ENCODE results near the gene CEBPE.

CEBPE gene

DNA sequence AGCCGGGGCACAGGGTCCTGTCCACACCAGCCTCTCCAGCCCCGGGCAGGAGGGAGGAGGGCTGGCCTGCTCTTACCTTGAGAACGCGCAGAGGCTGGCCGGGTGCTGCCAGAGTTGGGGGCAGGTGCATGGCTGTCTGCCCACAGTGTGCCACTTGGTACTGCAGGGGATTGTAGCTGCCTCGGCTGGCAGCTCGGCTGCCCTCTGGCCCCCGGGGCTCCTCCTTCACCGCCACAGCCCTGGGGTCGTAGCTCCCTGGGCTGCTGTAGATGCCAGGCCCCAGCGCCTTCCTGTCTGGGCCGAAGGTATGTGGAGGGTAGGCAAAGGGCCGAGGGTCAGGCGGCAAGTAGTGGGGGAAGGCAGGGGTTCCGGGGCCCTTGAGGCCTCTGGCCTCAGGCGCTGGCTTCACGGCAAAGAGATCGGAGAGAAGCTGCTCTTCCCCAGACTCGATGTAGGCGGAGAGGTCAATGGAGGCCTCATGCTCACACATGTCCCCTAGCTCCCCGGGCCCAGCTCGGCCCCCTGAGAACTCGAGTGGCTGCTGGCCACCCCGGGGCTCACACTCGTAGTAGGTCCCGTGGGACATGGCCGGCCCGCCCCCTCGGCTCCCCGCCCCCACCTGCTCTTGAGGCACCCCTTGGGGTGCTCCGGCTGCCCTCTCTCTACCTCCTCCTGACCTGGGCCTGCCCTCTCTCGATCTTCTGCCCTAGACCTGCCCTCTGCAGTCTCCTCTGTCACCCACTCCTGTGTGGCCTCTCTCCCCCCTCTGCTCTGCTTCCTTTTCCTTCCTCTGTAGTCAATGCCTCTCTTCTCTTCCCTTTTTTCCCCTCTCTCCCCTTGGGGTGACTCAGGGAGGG lies at the start of gene CEBPE:
Gene CEBPE, minus strand, starts transcription at position 750 of the 857 bp plus-strand sequence. Its CDS starts 164 bp downstream, at position 586.
- no peaks in the 10 kb centered on the region for H3K27me3 ChIP-seq (ENCODE audit: control insufficient read depth, insufficient read depth, low read length)
- H3K4me3 ChIP-seq (ENCODE audit: low read length): no peak within 1 kb of the TSS
- no peak within 1 kb of the TSS for H3K27ac ChIP-seq (ENCODE audit: low read length)
- H3K36me3 ChIP-seq (ENCODE audit: control insufficient read depth, low read depth, low read length): no peaks in the 10 kb centered on the region
- H3K4me1 ChIP-seq (ENCODE audit: control insufficient read depth, low read depth, low read length): peaks cover 11% of the 10 kb centered on the region
- H3K9ac ChIP-seq (ENCODE audit: low read length): no peak within 1 kb of the TSS
- H3K9me3 ChIP-seq (ENCODE audit: control insufficient read depth, low read depth, low read length): no peaks in the 10 kb centered on the region

DNA sequence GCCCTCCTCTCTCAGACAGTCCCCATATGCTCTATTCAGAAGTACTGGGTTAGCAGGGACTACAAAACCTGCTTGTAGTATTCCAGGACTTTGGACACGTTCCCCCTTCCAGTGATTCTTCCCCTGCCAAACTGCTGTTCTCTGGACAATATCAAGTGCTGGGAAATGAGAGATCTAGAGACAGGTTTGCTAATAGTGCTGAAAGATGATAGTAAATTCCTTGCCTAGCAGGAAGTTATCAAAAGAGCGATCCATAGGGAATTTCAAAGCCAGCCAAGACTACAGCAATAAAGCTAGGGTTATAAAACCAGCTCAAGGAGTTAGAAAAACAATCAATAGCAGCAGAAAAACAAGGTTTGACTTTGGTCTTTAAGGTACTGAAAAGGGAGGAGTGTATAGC lies 49.2 kb upstream of the CEBPE start:
- Histone ChIP-seq H3K27me3 (ENCODE audit: control insufficient read depth, insufficient read depth, low read length) (no peaks in the 10 kb centered on the region), H3K27ac (ENCODE audit: low read length) (no peak overlapping the region), H3K4me1 (ENCODE audit: control insufficient read depth, low read depth, low read length) (peaks cover 3% of the 10 kb centered on the region), H3K36me3 (ENCODE audit: control insufficient read depth, low read depth, low read length) (peaks cover 55% of the 10 kb centered on the region), H3K4me3 (ENCODE audit: low read length) (no peak overlapping the region), H3K9me3 (ENCODE audit: control insufficient read depth, low read depth, low read length) (no peaks in the 10 kb centered on the region), H3K9ac (ENCODE audit: low read length) (no peak overlapping the region)

DNA sequence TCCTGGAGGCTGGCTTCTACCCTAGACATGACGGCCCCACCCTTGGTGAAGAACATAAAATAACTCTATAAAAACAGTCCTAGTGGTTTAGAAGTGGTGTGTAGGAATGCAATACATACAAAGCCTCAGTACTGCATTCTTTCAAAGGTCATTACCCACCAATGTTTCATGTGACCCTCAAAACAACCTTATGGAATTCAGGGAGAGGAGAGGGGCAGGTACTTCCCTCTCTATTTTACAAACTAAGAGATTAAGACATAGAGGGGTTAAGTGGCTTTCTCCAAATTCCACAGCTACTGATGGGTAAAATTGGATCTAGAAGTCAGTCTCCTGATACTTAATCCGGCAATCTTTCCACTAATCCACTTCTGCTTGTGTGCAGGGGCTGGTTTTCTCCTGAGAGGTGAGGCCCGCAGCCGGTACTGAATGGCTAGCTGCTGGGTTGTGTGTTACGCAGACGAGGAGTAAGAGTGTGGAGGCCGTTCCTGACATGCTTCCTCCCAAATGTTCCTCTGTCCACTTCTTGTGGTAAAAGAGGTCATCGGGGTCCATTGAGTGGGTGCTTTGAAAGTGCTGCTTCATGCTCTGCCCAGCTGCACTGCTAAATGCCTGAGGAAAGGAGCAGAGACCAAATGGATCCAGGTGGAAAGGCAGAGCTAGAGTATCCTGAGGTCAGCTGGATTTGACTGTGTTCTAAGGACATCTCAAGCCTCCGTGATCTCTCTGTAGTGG lies 48.2 kb upstream of the CEBPE start:
- no peak overlapping the region for H3K9ac ChIP-seq (ENCODE audit: low read length)
- H3K4me3 ChIP-seq (ENCODE audit: low read length): no peak overlapping the region
- H3K36me3 ChIP-seq (ENCODE audit: control insufficient read depth, low read depth, low read length): peaks cover 51% of the 10 kb centered on the region
- H3K27me3 ChIP-seq (ENCODE audit: control insufficient read depth, insufficient read depth, low read length): no peaks in the 10 kb centered on the region
- no peaks in the 10 kb centered on the region for H3K9me3 ChIP-seq (ENCODE audit: control insufficient read depth, low read depth, low read length)
- no peak overlapping the region for H3K27ac ChIP-seq (ENCODE audit: low read length)
- H3K4me1 ChIP-seq (ENCODE audit: control insufficient read depth, low read depth, low read length): peaks cover 13% of the 10 kb centered on the region

- peaks cover 40% of the 10 kb centered on the region for H3K36me3 ChIP-seq (ENCODE audit: control insufficient read depth, low read depth, low read length)
- H3K9me3 ChIP-seq (ENCODE audit: control insufficient read depth, low read depth, low read length): no peaks in the 10 kb centered on the region
- H3K27me3 ChIP-seq (ENCODE audit: control insufficient read depth, insufficient read depth, low read length): no peaks in the 10 kb centered on the region
- no peak overlapping the region for H3K4me3 ChIP-seq (ENCODE audit: low read length)
- H3K4me1 ChIP-seq (ENCODE audit: control insufficient read depth, low read depth, low read length): peaks cover 28% of the 10 kb centered on the region
- no peak overlapping the region for H3K27ac ChIP-seq (ENCODE audit: low read length)
- no peak overlapping the region for H3K9ac ChIP-seq (ENCODE audit: low read length)
Observed at GRCh38 chr14:23164949-23165348, 45.9 kb upstream of the CEBPE start.

GRCh38 chr14:23164250-23164649 lies 45.2 kb upstream of the CEBPE start:
- peaks cover 42% of the 10 kb centered on the region for H3K36me3 ChIP-seq (ENCODE audit: control insufficient read depth, low read depth, low read length)
- H3K9ac ChIP-seq (ENCODE audit: low read length): no peak overlapping the region
- H3K9me3 ChIP-seq (ENCODE audit: control insufficient read depth, low read depth, low read length): no peaks in the 10 kb centered on the region
- no peak overlapping the region for H3K4me3 ChIP-seq (ENCODE audit: low read length)
- no peaks in the 10 kb centered on the region for H3K27me3 ChIP-seq (ENCODE audit: control insufficient read depth, insufficient read depth, low read length)
- H3K27ac ChIP-seq (ENCODE audit: low read length): no peak overlapping the region
- H3K4me1 ChIP-seq (ENCODE audit: control insufficient read depth, low read depth, low read length): peaks cover 35% of the 10 kb centered on the region

DNA sequence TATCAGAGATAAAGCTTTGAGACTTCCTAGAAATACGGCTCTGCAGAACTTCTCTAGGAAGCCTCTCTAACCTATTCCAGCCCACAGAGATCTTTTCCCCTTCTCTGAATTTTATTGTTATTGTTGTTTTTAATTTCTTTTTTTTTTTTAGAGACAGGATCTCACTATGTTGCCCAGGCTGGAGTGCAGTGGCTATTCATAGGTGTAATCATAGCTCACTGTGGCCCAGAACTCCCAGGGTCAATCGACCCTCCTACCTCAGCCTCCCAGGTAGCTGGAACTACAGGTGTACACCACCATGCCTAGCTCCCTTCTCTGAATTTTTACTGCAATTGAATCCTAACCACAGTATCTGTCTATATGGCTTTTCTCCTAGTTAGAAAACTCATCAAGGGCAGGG lies 44.8 kb upstream of the CEBPE start:
- H3K27ac ChIP-seq (ENCODE audit: low read length): no peak overlapping the region
- H3K9me3 ChIP-seq (ENCODE audit: control insufficient read depth, low read depth, low read length): no peaks in the 10 kb centered on the region
- H3K4me1 ChIP-seq (ENCODE audit: control insufficient read depth, low read depth, low read length): peaks cover 39% of the 10 kb centered on the region
- H3K27me3 ChIP-seq (ENCODE audit: control insufficient read depth, insufficient read depth, low read length): no peaks in the 10 kb centered on the region
- no peak overlapping the region for H3K4me3 ChIP-seq (ENCODE audit: low read length)
- no peak overlapping the region for H3K9ac ChIP-seq (ENCODE audit: low read length)
- peaks cover 46% of the 10 kb centered on the region for H3K36me3 ChIP-seq (ENCODE audit: control insufficient read depth, low read depth, low read length)

GRCh38 chr14:23162800-23163199 lies 43.7 kb upstream of the CEBPE start:
- Histone ChIP-seq H3K4me1 (ENCODE audit: control insufficient read depth, low read depth, low read length) (peaks cover 41% of the 10 kb centered on the region), H3K9me3 (ENCODE audit: control insufficient read depth, low read depth, low read length) (no peaks in the 10 kb centered on the region), H3K4me3 (ENCODE audit: low read length) (no peak overlapping the region), H3K27ac (ENCODE audit: low read length) (no peak overlapping the region), H3K27me3 (ENCODE audit: control insufficient read depth, insufficient read depth, low read length) (no peaks in the 10 kb centered on the region), H3K9ac (ENCODE audit: low read length) (no peak overlapping the region), H3K36me3 (ENCODE audit: control insufficient read depth, low read depth, low read length) (peaks cover 53% of the 10 kb centered on the region)

GRCh38 chr14:23162005-23162404 lies 43.0 kb upstream of the CEBPE start:
- Histone ChIP-seq H3K36me3 (ENCODE audit: control insufficient read depth, low read depth, low read length) (peaks cover 49% of the 10 kb centered on the region), H3K27me3 (ENCODE audit: control insufficient read depth, insufficient read depth, low read length) (no peaks in the 10 kb centered on the region), H3K27ac (ENCODE audit: low read length) (no peak overlapping the region), H3K9me3 (ENCODE audit: control insufficient read depth, low read depth, low read length) (no peaks in the 10 kb centered on the region), H3K4me3 (ENCODE audit: low read length) (no peak overlapping the region), H3K9ac (ENCODE audit: low read length) (peak overlapping the region; percentile 9), H3K4me1 (ENCODE audit: control insufficient read depth, low read depth, low read length) (peaks cover 41% of the 10 kb centered on the region)

DNA sequence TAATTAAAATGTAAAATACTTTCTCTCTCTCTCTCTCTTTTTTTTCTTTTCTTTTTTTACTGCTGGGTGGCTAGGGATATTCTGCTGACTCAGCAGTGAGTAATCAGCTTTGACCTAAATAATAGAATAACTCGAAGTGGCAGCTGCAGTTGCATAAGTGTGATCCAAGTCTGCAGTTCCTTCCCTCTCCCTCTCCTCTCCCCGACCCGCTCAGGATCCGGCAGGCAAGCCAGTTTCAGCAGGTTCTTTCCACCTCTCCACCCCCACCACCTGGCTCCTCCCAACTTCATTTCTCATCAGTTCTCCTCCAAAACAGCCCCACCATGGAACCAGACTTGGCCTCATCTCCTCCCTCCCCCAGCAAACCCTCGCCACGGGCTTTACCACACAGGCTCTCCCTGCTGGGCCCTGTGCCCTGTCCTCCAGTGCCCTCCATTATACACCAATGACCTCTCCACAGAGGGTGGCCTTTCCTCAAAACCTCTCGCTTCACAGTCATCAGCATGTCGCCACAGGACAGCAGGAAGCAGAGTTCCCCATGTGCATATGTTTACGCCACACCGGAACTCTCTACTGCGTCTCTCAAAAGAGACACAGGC lies 42.0 kb upstream of the CEBPE start:
- Histone ChIP-seq H3K36me3 (ENCODE audit: control insufficient read depth, low read depth, low read length) (peaks cover 39% of the 10 kb centered on the region), H3K27ac (ENCODE audit: low read length) (peak overlapping the region; percentile 70), H3K9me3 (ENCODE audit: control insufficient read depth, low read depth, low read length) (no peaks in the 10 kb centered on the region), H3K27me3 (ENCODE audit: control insufficient read depth, insufficient read depth, low read length) (no peaks in the 10 kb centered on the region), H3K4me3 (ENCODE audit: low read length) (peak overlapping the region; percentile 43), H3K4me1 (ENCODE audit: control insufficient read depth, low read depth, low read length) (peaks cover 41% of the 10 kb centered on the region), H3K9ac (ENCODE audit: low read length) (peak overlapping the region; percentile 72)

DNA sequence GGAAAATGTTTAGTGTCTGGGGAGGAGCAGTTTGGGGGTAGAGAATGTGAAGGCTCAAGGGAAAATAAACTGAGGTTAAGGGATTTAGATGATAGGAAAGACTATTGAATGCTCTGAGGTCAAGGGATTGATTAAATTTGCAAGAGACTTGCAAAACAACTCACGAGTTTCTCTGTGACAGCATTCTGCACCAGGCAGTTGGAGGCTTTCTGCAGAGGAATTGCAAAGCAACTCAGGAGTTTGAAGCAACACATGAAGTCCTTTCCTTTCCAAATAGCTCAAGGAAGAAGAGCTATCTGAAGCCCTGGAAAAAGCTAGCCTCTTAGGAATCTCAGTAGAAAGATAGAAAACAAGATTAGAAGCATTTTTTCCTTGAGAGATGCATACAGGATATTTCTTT lies 40.5 kb upstream of the CEBPE start:
- Histone ChIP-seq H3K4me1 (ENCODE audit: control insufficient read depth, low read depth, low read length) (peaks cover 54% of the 10 kb centered on the region), H3K36me3 (ENCODE audit: control insufficient read depth, low read depth, low read length) (peaks cover 30% of the 10 kb centered on the region), H3K4me3 (ENCODE audit: low read length) (no peak overlapping the region), H3K27me3 (ENCODE audit: control insufficient read depth, insufficient read depth, low read length) (no peaks in the 10 kb centered on the region), H3K9me3 (ENCODE audit: control insufficient read depth, low read depth, low read length) (no peaks in the 10 kb centered on the region), H3K9ac (ENCODE audit: low read length) (peak overlapping the region; percentile 16), H3K27ac (ENCODE audit: low read length) (peak overlapping the region; percentile 58)

- H3K36me3 ChIP-seq (ENCODE audit: control insufficient read depth, low read depth, low read length): peaks cover 23% of the 10 kb centered on the region
- H3K4me3 ChIP-seq (ENCODE audit: low read length): no peak overlapping the region
- no peaks in the 10 kb centered on the region for H3K27me3 ChIP-seq (ENCODE audit: control insufficient read depth, insufficient read depth, low read length)
- no peak overlapping the region for H3K9ac ChIP-seq (ENCODE audit: low read length)
- H3K27ac ChIP-seq (ENCODE audit: low read length): no peak overlapping the region
- H3K4me1 ChIP-seq (ENCODE audit: control insufficient read depth, low read depth, low read length): peaks cover 55% of the 10 kb centered on the region
- no peaks in the 10 kb centered on the region for H3K9me3 ChIP-seq (ENCODE audit: control insufficient read depth, low read depth, low read length)
Observed at GRCh38 chr14:23158779-23159178, 39.7 kb upstream of the CEBPE start.
